Neural cell (in vitro differentiated cells): ENCODE data around the gene OR2D3. TPM values are rescaled to one million over a fixed set of nuclear protein-coding genes. Genes with fewer than 3 reads are reported as not detected.

Source experiments
- H2AFZ ChIP-seq: fragments of 200-600, 300-800 bp; sonication (generic), shearing (Covaris generic); 2 replicates; pipeline ENCODE4 v1.6.0; 2014; ENCODE audit warnings: low read depth, mild to moderate bottlenecking, antibody characterized with exemption, low read length, moderate library complexity
- H3F3A ChIP-seq: fragments of 200-600 bp; shearing (Covaris generic); 2 replicates; pipeline ENCODE4 v1.6.1; 2016; ENCODE audit warnings: mild to moderate bottlenecking, moderate library complexity, mixed read lengths, antibody characterized with exemption, low read length; ENCODE audit not compliant: insufficient read depth, poor library complexity, severe bottlenecking
- H3K27ac ChIP-seq: fragments of 200-600, 300-800 bp; sonication (generic), shearing (Covaris generic); 2 replicates; pipeline ENCODE4 v1.5.1; 2014; ENCODE audit warnings: mild to moderate bottlenecking, low read length, moderate library complexity
- H3K27me3 ChIP-seq: fragments of 300-800, 200-600 bp; sonication (generic), shearing (Covaris generic); 2 replicates; pipeline ENCODE4 v1.6.0; 2014; ENCODE audit warnings: mild to moderate bottlenecking, low read depth, low read length, moderate library complexity; ENCODE audit not compliant: insufficient read depth
- H3K36me3 ChIP-seq: fragments of 300-800, 200-600 bp; sonication (generic), shearing (Covaris generic); 2 replicates; pipeline ENCODE4 v1.5.1; 2014; ENCODE audit warnings: mild to moderate bottlenecking, antibody characterized with exemption, low read length, moderate library complexity; ENCODE audit not compliant: insufficient read depth
- H3K4me2 ChIP-seq: fragments of 300-800, 200-600 bp; sonication (generic), shearing (Covaris generic); 2 replicates; pipeline ENCODE4 v1.6.0; 2014; ENCODE audit warnings: mild to moderate bottlenecking, low read length
- H3K4me3 ChIP-seq: fragments of 300-800, 200-600 bp; sonication (generic), shearing (Covaris generic); 2 replicates; pipeline ENCODE4 v1.5.1; 2014; ENCODE audit warnings: mild to moderate bottlenecking, low read length, moderate library complexity
- H3K79me2 ChIP-seq: fragments of 200-600 bp; shearing (Covaris generic); replicated peaks from 2 replicates; pipeline ENCODE4 v1.6.0; 2014; ENCODE audit warnings: mild to moderate bottlenecking, low read length, moderate library complexity; ENCODE audit not compliant: insufficient read depth
- H3K9ac ChIP-seq: fragments of 300-800, 200-600 bp; sonication (generic), shearing (Covaris generic); 2 replicates; pipeline ENCODE4 v1.6.1; 2016; ENCODE audit warnings: mild to moderate bottlenecking, low read length, mixed read lengths
- H3K9me2 ChIP-seq: fragments of 200-600 bp; shearing (Covaris generic); 2 replicates; pipeline ENCODE4 v1.6.1; 2016; ENCODE audit warnings: mild to moderate bottlenecking, low read length, mixed read lengths; ENCODE audit not compliant: insufficient read depth
- H3K9me3 ChIP-seq: fragments of 200-600, 300-800 bp; sonication (generic), shearing (Covaris generic); 2 replicates; pipeline ENCODE4 v1.6.1; 2016; ENCODE audit warnings: mild to moderate bottlenecking, mixed run types, low read length, moderate library complexity, mixed read lengths
- H4K20me1 ChIP-seq: fragments of 200-600 bp; shearing (Covaris generic); 2 replicates; pipeline ENCODE4 v1.6.1; 2016; ENCODE audit warnings: mild to moderate bottlenecking, mixed run types; ENCODE audit not compliant: insufficient read depth
- CTCF ChIP-seq: fragments of 450-650 bp; IDR thresholded peaks from 2 replicates; pipeline ENCODE4 v1.5.1; 2014; ENCODE audit warnings: antibody characterized with exemption, mild to moderate bottlenecking, moderate library complexity; ENCODE audit not compliant: poor library complexity, severe bottlenecking
- EP300 ChIP-seq: fragments of 450-650 bp; conservative IDR thresholded peaks from 2 replicates; pipeline ENCODE4 v1.6.1; 2014; ENCODE audit warnings: antibody characterized with exemption, mild to moderate bottlenecking, moderate library complexity; ENCODE audit not compliant: poor library complexity, severe bottlenecking
- EZH2 ChIP-seq: fragments of 200-600, 300-800 bp; shearing (Covaris generic), sonication (generic); IDR thresholded peaks from 2 replicates; pipeline ENCODE4 v1.6.1; 2014; ENCODE audit warnings: antibody characterized with exemption, low read length, borderline replicate concordance, mild to moderate bottlenecking; ENCODE audit not compliant: insufficient read depth, poor library complexity, severe bottlenecking
- MXI1 ChIP-seq: fragments of 450-650 bp; conservative IDR thresholded peaks from 2 replicates; pipeline ENCODE4 v1.6.1; 2014; ENCODE audit warnings: antibody characterized with exemption, mild to moderate bottlenecking; ENCODE audit not compliant: poor library complexity, severe bottlenecking
- POLR2AphosphoS5 ChIP-seq: IDR thresholded peaks from 2 replicates; pipeline ENCODE4 v1.6.1; 2012
- RAD21 ChIP-seq: fragments of 450-650 bp; conservative IDR thresholded peaks from 2 replicates; pipeline ENCODE4 v1.6.1; 2014; ENCODE audit warnings: antibody characterized with exemption, mild to moderate bottlenecking, moderate library complexity
- SMC3 ChIP-seq: fragments of 450-650 bp; conservative IDR thresholded peaks from 2 replicates; pipeline ENCODE4 v1.6.1; 2014; ENCODE audit warnings: antibody characterized with exemption, mild to moderate bottlenecking, moderate library complexity; ENCODE audit not compliant: poor library complexity
- TAF1 ChIP-seq: IDR thresholded peaks from 2 replicates; pipeline ENCODE4 v1.6.1; 2012; ENCODE audit warnings: low read depth
- polyA minus RNA-seq: library from RNA; depleted of rRNA, polyadenylated mRNA; stranded (reverse); fragments of >200 nt; gene quantifications from 2 replicates; pipeline ENCODE4 v1.2.3, GENCODE V29; 2014
- polyA plus RNA-seq: library from polyadenylated mRNA; depleted of rRNA; stranded (reverse); fragments of >200 nt; gene quantifications from 2 replicates; pipeline ENCODE4 v1.2.3, GENCODE V29; 2014
- TF ChIP-seq, protein P1 (sequence below): IDR thresholded peaks from 2 replicates; pipeline ENCODE4 v1.6.1; 2012; ENCODE audit warnings: borderline replicate concordance

The OR2D3 gene, protein sequence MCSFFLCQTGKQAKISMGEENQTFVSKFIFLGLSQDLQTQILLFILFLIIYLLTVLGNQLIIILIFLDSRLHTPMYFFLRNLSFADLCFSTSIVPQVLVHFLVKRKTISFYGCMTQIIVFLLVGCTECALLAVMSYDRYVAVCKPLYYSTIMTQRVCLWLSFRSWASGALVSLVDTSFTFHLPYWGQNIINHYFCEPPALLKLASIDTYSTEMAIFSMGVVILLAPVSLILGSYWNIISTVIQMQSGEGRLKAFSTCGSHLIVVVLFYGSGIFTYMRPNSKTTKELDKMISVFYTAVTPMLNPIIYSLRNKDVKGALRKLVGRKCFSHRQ
- polyA plus RNA-seq, result not detected in 2 replicates
- not detected in 2 replicates for polyA minus RNA-seq

- Histone ChIP-seq H4K20me1 (no peaks in the 10 kb centered on the region), H2AFZ (no peak within 1 kb of the TSS), H3K4me2 (no peak within 1 kb of the TSS), H3K36me3 (no peaks in the 10 kb centered on the region), H3K4me3 (no peak within 1 kb of the TSS), H3K9me3 (no peaks in the 10 kb centered on the region), H3F3A (no peaks in the 10 kb centered on the region), H3K27ac (no peak within 1 kb of the TSS), H3K9ac (no peak within 1 kb of the TSS), H3K9me2 (no peaks in the 10 kb centered on the region), H3K79me2 (no peaks in the 10 kb centered on the region), H3K27me3 (no peaks in the 10 kb centered on the region)
- TF ChIP-seq SMC3 (no peak), EZH2 (no peak), EP300 (no peak), RAD21 (no peak), CTCF (no peak), MXI1 (no peak), POLR2AphosphoS5 (no peak)
- TF ChIP-seq, protein P1, sequence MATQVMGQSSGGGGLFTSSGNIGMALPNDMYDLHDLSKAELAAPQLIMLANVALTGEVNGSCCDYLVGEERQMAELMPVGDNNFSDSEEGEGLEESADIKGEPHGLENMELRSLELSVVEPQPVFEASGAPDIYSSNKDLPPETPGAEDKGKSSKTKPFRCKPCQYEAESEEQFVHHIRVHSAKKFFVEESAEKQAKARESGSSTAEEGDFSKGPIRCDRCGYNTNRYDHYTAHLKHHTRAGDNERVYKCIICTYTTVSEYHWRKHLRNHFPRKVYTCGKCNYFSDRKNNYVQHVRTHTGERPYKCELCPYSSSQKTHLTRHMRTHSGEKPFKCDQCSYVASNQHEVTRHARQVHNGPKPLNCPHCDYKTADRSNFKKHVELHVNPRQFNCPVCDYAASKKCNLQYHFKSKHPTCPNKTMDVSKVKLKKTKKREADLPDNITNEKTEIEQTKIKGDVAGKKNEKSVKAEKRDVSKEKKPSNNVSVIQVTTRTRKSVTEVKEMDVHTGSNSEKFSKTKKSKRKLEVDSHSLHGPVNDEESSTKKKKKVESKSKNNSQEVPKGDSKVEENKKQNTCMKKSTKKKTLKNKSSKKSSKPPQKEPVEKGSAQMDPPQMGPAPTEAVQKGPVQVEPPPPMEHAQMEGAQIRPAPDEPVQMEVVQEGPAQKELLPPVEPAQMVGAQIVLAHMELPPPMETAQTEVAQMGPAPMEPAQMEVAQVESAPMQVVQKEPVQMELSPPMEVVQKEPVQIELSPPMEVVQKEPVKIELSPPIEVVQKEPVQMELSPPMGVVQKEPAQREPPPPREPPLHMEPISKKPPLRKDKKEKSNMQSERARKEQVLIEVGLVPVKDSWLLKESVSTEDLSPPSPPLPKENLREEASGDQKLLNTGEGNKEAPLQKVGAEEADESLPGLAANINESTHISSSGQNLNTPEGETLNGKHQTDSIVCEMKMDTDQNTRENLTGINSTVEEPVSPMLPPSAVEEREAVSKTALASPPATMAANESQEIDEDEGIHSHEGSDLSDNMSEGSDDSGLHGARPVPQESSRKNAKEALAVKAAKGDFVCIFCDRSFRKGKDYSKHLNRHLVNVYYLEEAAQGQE, result no peak
Measured at GRCh38 chr11:6920702-6921101, at the start of gene OR2D3. Gene OR2D3, plus strand, starts transcription at chr11:6921002. Its CDS starts 0 bp downstream, at chr11:6921002.

DNA sequence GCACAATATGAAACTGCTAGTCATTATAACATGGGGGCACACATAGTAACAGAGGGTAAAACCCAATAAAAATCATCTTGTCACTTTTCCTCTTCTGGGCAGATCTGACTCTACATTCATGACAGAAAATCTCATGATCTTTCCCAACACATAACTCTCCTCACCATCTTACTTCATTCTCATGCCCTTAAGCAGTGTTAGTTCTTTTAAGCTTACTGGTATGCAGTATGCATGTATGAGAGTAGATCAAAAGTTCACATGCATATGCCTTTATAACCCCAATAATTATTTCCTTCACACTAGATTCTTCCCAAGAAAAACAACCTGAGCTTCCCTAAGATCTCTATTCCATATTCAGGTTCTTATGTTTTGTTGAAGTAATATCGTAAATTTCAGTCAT is 49.5 kb upstream of the OR2D3 start:
- H3K4me2 ChIP-seq, result no peak overlapping the region
- no peak overlapping the region for H3K27ac ChIP-seq
- no peaks in the 10 kb centered on the region for H3K79me2 ChIP-seq
- no peaks in the 10 kb centered on the region for H3K9me2 ChIP-seq
- no peaks in the 10 kb centered on the region for H3F3A ChIP-seq
- H2AFZ ChIP-seq, result no peak overlapping the region
- no peaks in the 10 kb centered on the region for H3K36me3 ChIP-seq
- H3K4me3 ChIP-seq, result no peak overlapping the region
- no peaks in the 10 kb centered on the region for H4K20me1 ChIP-seq
- TF ChIP-seq RAD21, result no peak
- TF ChIP-seq EZH2, result no peak
- no peak for TF ChIP-seq POLR2AphosphoS5
- TF ChIP-seq, protein P1, result no peak
- TF ChIP-seq SMC3, result no peak
- no peak for TF ChIP-seq MXI1
- TF ChIP-seq TAF1, result no peak
- no peak for TF ChIP-seq CTCF
- no peak for TF ChIP-seq EP300
- H3K9me3 ChIP-seq, result no peaks in the 10 kb centered on the region
- no peaks in the 10 kb centered on the region for H3K27me3 ChIP-seq
- no peak overlapping the region for H3K9ac ChIP-seq
